ENCODE results near the gene TNFAIP8. TPM values are rescaled to one million over a fixed set of nuclear protein-coding genes. Genes with fewer than 3 reads are reported as not detected.

TNFAIP8 gene
- total and polyA plus RNA-seq, 9 of the 15 experiments (the other 6 are each of a cell fraction or from before 2014, with no cell fraction given), result 29.9 to 52.2 (median 44.8) TPM

GRCh38 chr5:119385136-119385535 is 29.3 kb downstream of the TNFAIP8 start:
- peak overlapping the region; percentile 15; the same call in 1 of the 3 replicates for H3K27ac ChIP-seq (ENCODE audit: extremely low read depth, low read depth, low read length)
- H3K9me3 ChIP-seq (replicated peaks; ENCODE audit: control insufficient read depth, insufficient read depth, low read depth, low read length), result no peaks in the 10 kb centered on the region
- peaks cover 0 to 26% of the 10 kb centered on the region in 2 experiments; a peak in 4 of 5 replicates for H3K4me1 ChIP-seq (replicated peaks in 1 of 2; ENCODE audit: control insufficient read depth in 2 of 2, insufficient read depth in 2 of 2, low read length in 2 of 2)
- no peak overlapping the region for H2AFZ ChIP-seq (ENCODE audit: low read depth, low read length)
- POLR2A ChIA-PET, result no interaction called here
- no peaks in the 10 kb centered on the region for H3K9me1 ChIP-seq (ENCODE audit: control insufficient read depth, insufficient read depth, low read length)
- no peaks in the 10 kb centered on the region; the same call in 2 of the 3 replicates for H3K36me3 ChIP-seq (ENCODE audit: control insufficient read depth, insufficient read depth, low read length)
- WGBS (ENCODE audit: insufficient coverage, low coverage, missing lambda C conversion rate), result 55% methylated on average over 3 of the region's 3 CpGs
- peak in 1 of 4 experiments; percentile 28 for DNase-seq (ENCODE audit: extremely low read depth in 1 of 4, low spot score in 3 of 4)
- no peak; the same call in 1 of the 3 replicates for ATAC-seq
- in situ Hi-C loops (cut with MboI), result no loop called here
- no peak for FAIRE-seq
- intact Hi-C loops (cut with micrococcal nuclease), result no loop called here
- CTCF ChIA-PET (ENCODE audit: low intra/inter-chr PET ratio), result no interaction called here
- H3K4me3 ChIP-seq, result no peak overlapping the region
- no peaks in the 10 kb centered on the region for H4K20me1 ChIP-seq (replicated peaks; ENCODE audit: control insufficient read depth, insufficient read depth, low read length)
- H3K79me2 ChIP-seq (ENCODE audit: control insufficient read depth, insufficient read depth, low read length), result peaks cover 37% of the 10 kb centered on the region
- no peaks in the 10 kb centered on the region for H3K27me3 ChIP-seq (ENCODE audit: control insufficient read depth in 2 of 2, insufficient read depth in 2 of 2, low read length in 2 of 2)
- H3K4me2 ChIP-seq (ENCODE audit: insufficient read depth, low read length), result no peak overlapping the region
- no peak overlapping the region for H3K9ac ChIP-seq (ENCODE audit: insufficient read depth in 1 of 2, low read depth in 2 of 2, low read length in 2 of 2)
- BruUV-seq (replicated peaks), result no TSS peak
- TF ChIP-seq FOXO4 (CRISPR knock-in tag; IDR thresholded peaks at IDR 0.05) (no peak), PRPF4 (IDR thresholded peaks at IDR 0.05; ENCODE audit: insufficient read depth, low read depth, low read length, poor library complexity, severe bottlenecking) (no peak), CEBPZ (IDR thresholded peaks at IDR 0.05; ENCODE audit: borderline replicate concordance, low read depth, low read length) (no peak), ZNF561 (CRISPR knock-in tag; conservative IDR thresholded peaks at IDR 0.05) (no peak), IFI16 (CRISPR knock-in tag; IDR thresholded peaks at IDR 0.05) (no peak), ZNF707 (CRISPR knock-in tag; conservative IDR thresholded peaks at IDR 0.05) (no peak), MEF2A (IDR thresholded peaks at IDR 0.05; ENCODE audit: control insufficient read depth, low read depth, low read length) (0 out of 2 replicates have a peak, but pooled peaks have one; percentile 8), POLR2G (IDR thresholded peaks at IDR 0.05; ENCODE audit: low read depth, low read length) (no peak), SRSF1 (IDR thresholded peaks at IDR 0.05; ENCODE audit: low read depth, low read length) (no peak), IRF2 (CRISPR knock-in tag; IDR thresholded peaks at IDR 0.05) (no peak), NFIC (IDR thresholded peaks at IDR 0.05) (peak; percentile 16; the same call in 1 of the 2 replicates), KDM4B (IDR thresholded peaks at IDR 0.05; ENCODE audit: borderline replicate concordance in 2 of 2, low read depth in 1 of 2) (no peak), CBFA2T3 (IDR thresholded peaks at IDR 0.05) (no peak), ZNF232 (CRISPR knock-in tag; IDR thresholded peaks at IDR 0.05) (no peak), ESRRA (IDR thresholded peaks at IDR 0.05; ENCODE audit: borderline replicate concordance, low read depth) (peak; percentile 39; the same call in 1 of the 2 replicates)
- TF ChIP-seq, protein P1, sequence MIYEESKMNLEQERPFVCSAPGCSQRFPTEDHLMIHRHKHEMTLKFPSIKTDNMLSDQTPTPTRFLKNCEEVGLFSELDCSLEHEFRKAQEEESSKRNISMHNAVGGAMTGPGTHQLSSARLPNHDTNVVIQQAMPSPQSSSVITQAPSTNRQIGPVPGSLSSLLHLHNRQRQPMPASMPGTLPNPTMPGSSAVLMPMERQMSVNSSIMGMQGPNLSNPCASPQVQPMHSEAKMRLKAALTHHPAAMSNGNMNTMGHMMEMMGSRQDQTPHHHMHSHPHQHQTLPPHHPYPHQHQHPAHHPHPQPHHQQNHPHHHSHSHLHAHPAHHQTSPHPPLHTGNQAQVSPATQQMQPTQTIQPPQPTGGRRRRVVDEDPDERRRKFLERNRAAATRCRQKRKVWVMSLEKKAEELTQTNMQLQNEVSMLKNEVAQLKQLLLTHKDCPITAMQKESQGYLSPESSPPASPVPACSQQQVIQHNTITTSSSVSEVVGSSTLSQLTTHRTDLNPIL (CRISPR knock-in tag; IDR thresholded peaks at IDR 0.05), result no peak
- TF ChIP-seq, protein P2, sequence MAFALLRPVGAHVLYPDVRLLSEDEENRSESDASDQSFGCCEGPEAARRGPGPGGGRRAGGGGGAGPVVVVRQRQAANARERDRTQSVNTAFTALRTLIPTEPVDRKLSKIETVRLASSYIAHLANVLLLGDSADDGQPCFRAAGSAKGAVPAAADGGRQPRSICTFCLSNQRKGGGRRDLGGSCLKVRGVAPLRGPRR (CRISPR knock-in tag; IDR thresholded peaks at IDR 0.05), result no peak
